Neural progenitor cell (in vitro differentiated cells): ENCODE results near the gene FBXW11.

Experiments used
- CTCF ChIP-seq: fragments of 200-600 bp; sonication (generic); IDR thresholded peaks from 2 replicates; pipeline ENCODE4 v1.5.1; 2017; ENCODE audit warnings: antibody characterized with exemption, mild to moderate bottlenecking
- EZH2phosphoT487 ChIP-seq: fragments of 200-600 bp; sonication (generic); IDR thresholded peaks from 2 replicates; pipeline ENCODE4 v1.6.1; 2017; ENCODE audit warnings: antibody characterized with exemption

- TF ChIP-seq CTCF, result no peak
- no peak for TF ChIP-seq EZH2phosphoT487
These were observed 28.6 kb upstream of the FBXW11 start for GRCh38 chr5:172035049-172035448.
